GM12892 (cell line): Measurements from ENCODE around the gene PKN1.

Experiments
- POLR2A ChIP-seq: IDR thresholded peaks from 2 replicates; pipeline ENCODE4 v1.6.1; 2011; ENCODE audit warnings: low read depth, low read length, control low read depth
- POLR2AphosphoS5 ChIP-seq: IDR thresholded peaks from 2 replicates; pipeline ENCODE4 v1.6.1; 2011; ENCODE audit warnings: low read depth, low read length, control low read depth

DNA sequence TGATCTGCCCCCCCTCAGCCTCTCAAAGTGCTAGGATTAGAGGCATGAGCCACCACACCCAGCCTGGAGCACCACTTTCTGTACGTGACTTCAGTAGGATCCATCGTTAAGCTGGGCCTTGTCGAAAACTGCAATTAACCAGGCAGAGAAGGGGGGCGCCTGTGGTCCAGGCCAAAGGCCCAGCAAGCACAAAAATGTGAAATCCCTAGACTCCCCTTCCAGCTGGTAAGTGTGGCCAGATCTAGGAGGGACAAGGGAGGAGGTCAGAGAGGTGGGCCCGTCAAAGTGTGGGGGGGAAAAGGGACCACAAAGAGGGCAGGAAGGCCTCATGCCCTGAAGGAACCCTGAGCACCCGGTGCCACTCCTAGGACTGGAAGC, 27.7 kb upstream of the PKN1 start:
- TF ChIP-seq POLR2AphosphoS5 (no peak), POLR2A (no peak)
